ENCODE results near the gene RAB5B.

- TF ChIP-seq POLR2AphosphoS5 (IDR thresholded peaks at IDR 0.05; ENCODE audit: borderline replicate concordance, low read depth, low read length) (peak; percentile 88), EZH2 (IDR thresholded peaks at IDR 0.05) (no peak)
These were observed 7.2 kb upstream of the RAB5B start, which contains the start of gene CDK2 for GRCh38 chr12:55966408-55967281.
